Endothelial cell of umbilical vein (primary cell): Measurements from ENCODE around the gene ZNF331. TPM values are rescaled to one million over a fixed set of nuclear protein-coding genes. Genes with fewer than 3 reads are reported as not detected.
A peak's percentile ranks its signal among the peaks of the same experiment; 100 is the strongest.
"Not testable (repeated sequence)": the region's sequence is repeated elsewhere in the genome, so short reads cannot be mapped to it uniquely, and the experiment has no call there.

ENCODE experiments used
- BruUV-seq: library from RNA; stranded (reverse); fragments of 400-500 nt; replicated peaks from 2 replicates; lab custom pipeline; 2021; lab: Mats Ljungman, UMichigan
- CTCF ChIA-PET: fragments of 300-600, 350-600 bp; sonication (Branson Sonifier 250); formaldehyde crosslinking; loops from one replicate; lab custom pipeline; 2021; ENCODE audit warnings: antibody characterized with exemption, inconsistent platforms; lab: Charles Lee
- POLR2A ChIA-PET: fragments of 300-600, 350-600 bp; sonication (Branson Sonifier 250); formaldehyde crosslinking; loops from one replicate; lab custom pipeline; 2021; ENCODE audit warnings: antibody characterized with exemption, inconsistent platforms; lab: Charles Lee
- DNase-seq: peaks from one replicate; pipeline ENCODE4 v3.0.0-alpha.2; 2011; ENCODE audit warnings: low read depth, low spot score
- FAIRE-seq: peaks from 2 replicates; lab custom pipeline; 2011; peaks lifted over from hg19 to GRCh38; lab: Jason Lieb, UNC
- H2AFZ ChIP-seq: 2 replicates; pipeline ENCODE4 v1.6.0; 2012; ENCODE audit warnings: low read depth, low read length, control low read depth, inconsistent platforms
- H3K27ac ChIP-seq: 2 replicates; pipeline ENCODE4 v1.5.1; 2011; ENCODE audit warnings: low read depth, mild to moderate bottlenecking, control low read depth, low read length, moderate library complexity; ENCODE audit not compliant: insufficient read depth
- H3K27me3 ChIP-seq, 2 experiments: 2 replicates each; pipeline versions ENCODE4 v1.6.0 to v1.6.1; 2011; ENCODE audit warnings: low read length in 2 of 2, mixed read lengths in 1 of 2; ENCODE audit not compliant: control insufficient read depth in 2 of 2, insufficient read depth in 2 of 2
- H3K36me3 ChIP-seq, 2 experiments: 2 replicates in 1 of 2; 3 replicates in 1 of 2; pipeline ENCODE4 v1.5.1; 2011; ENCODE audit warnings: low read length in 2 of 2, mild to moderate bottlenecking in 1 of 2, moderate library complexity in 1 of 2; ENCODE audit not compliant: control insufficient read depth in 2 of 2, insufficient read depth in 2 of 2; ENCODE audit errors: extremely low read depth in 1 of 2
- H3K4me1 ChIP-seq: 3 replicates; pipeline ENCODE4 v1.5.1; 2011; ENCODE audit warnings: mild to moderate bottlenecking, low read length; ENCODE audit not compliant: control insufficient read depth, insufficient read depth; ENCODE audit errors: extremely low read depth
- H3K4me2 ChIP-seq: 2 replicates; pipeline ENCODE4 v1.6.1; 2011; ENCODE audit warnings: low read length, control low read depth, mixed read lengths; ENCODE audit not compliant: insufficient read depth
- H3K4me3 ChIP-seq, 3 experiments: fragments of 200-600 bp in 1 of 3; sonication (generic), shearing (Covaris generic) in 1 of 3; replicated peaks in 1 of 3; 2 replicates each; pipeline ENCODE4 v1.5.1; 2011 to 2016; ENCODE audit warnings: control low read depth in 3 of 3, low read length in 3 of 3, mild to moderate bottlenecking in 2 of 3, inconsistent platforms in 1 of 3, low read depth in 1 of 3, moderate library complexity in 1 of 3; ENCODE audit not compliant: insufficient read depth in 1 of 3
- H3K79me2 ChIP-seq: 2 replicates; pipeline ENCODE4 v1.6.0; 2012; ENCODE audit warnings: low read length, inconsistent platforms; ENCODE audit not compliant: control insufficient read depth, insufficient read depth
- H3K9ac ChIP-seq: replicated peaks from 2 replicates; pipeline ENCODE3; 2011; ENCODE audit warnings: low read length, control low read depth; ENCODE audit not compliant: insufficient read depth; ENCODE audit errors: extremely low read depth
- H3K9me1 ChIP-seq: replicated peaks from 3 replicates; pipeline ENCODE4 v1.6.0; 2011; ENCODE audit warnings: mild to moderate bottlenecking, low read length; ENCODE audit not compliant: control insufficient read depth, insufficient read depth; ENCODE audit errors: extremely low read depth
- H3K9me3 ChIP-seq: replicated peaks from 2 replicates; pipeline ENCODE4 v1.5.1; 2012; ENCODE audit warnings: low read length, inconsistent platforms; ENCODE audit not compliant: control insufficient read depth, insufficient read depth
- H4K20me1 ChIP-seq: replicated peaks from 2 replicates; pipeline ENCODE3; 2011; ENCODE audit warnings: mild to moderate bottlenecking, low read length; ENCODE audit not compliant: control insufficient read depth, insufficient read depth; ENCODE audit errors: extremely low read depth
- CTCF ChIP-seq, 2 donors: IDR thresholded peaks; 1 replicate in 1 of 2; 2 replicates in 1 of 2; pipeline ENCODE4 v1.5.1; 2011; ENCODE audit warnings: low read length in 2 of 2, mild to moderate bottlenecking in 2 of 2, moderate library complexity in 2 of 2, control low read depth in 1 of 2, inconsistent platforms in 1 of 2, low read depth in 1 of 2; ENCODE audit not compliant: insufficient read depth in 1 of 2; ENCODE audit errors: extremely low read depth in 1 of 2
- EZH2 ChIP-seq: IDR thresholded peaks from 2 replicates; pipeline ENCODE4 v1.6.1; 2012; ENCODE audit warnings: borderline replicate concordance, low read depth, mild to moderate bottlenecking, moderate library complexity, low read length, inconsistent platforms; ENCODE audit not compliant: severe bottlenecking
- FOS ChIP-seq: IDR thresholded peaks from 2 replicates; pipeline ENCODE4 v1.6.1; 2011; ENCODE audit warnings: mild to moderate bottlenecking, low read length, moderate library complexity, borderline replicate concordance; ENCODE audit not compliant: insufficient read depth
- GATA2 ChIP-seq: IDR thresholded peaks from 2 replicates; pipeline ENCODE4 v1.7.0; 2011; ENCODE audit warnings: low read depth, mild to moderate bottlenecking, moderate library complexity, mixed read lengths, low read length; ENCODE audit not compliant: insufficient read length, insufficient read depth
- JUN ChIP-seq: IDR thresholded peaks from 2 replicates; pipeline ENCODE4 v1.6.1; 2011; ENCODE audit warnings: borderline replicate concordance, low read depth; ENCODE audit not compliant: insufficient read length, insufficient read depth
- MAX ChIP-seq: IDR thresholded peaks from 2 replicates; pipeline ENCODE4 v1.6.1; 2011; ENCODE audit not compliant: insufficient read depth, insufficient read length
- MYC ChIP-seq: IDR thresholded peaks from one replicate; pipeline ENCODE4 v1.6.1; 2011; ENCODE audit warnings: mild to moderate bottlenecking, low read depth, low read length
- POLR2A ChIP-seq: IDR thresholded peaks from 2 replicates; pipeline ENCODE4 v1.6.1; 2012; ENCODE audit warnings: low read depth, mild to moderate bottlenecking, control low read depth, low read length
- POLR2AphosphoS5 ChIP-seq: IDR thresholded peaks from 2 replicates; pipeline ENCODE4 v1.6.1; 2012; ENCODE audit warnings: low read depth, mild to moderate bottlenecking, control low read depth, low read length, moderate library complexity; ENCODE audit not compliant: insufficient read depth
- dilution Hi-C: fragments of 300-500 bp; cut with MboI; formaldehyde crosslinking; loops from one replicate; pipeline ENCODE4 v1.15.0; 2019; ENCODE audit warnings: low sequenced_read_pairs; ENCODE audit not compliant: extremely low pct_ligation_motif_present
- intact Hi-C: fragments of 100-400 bp; cut with micrococcal nuclease; formaldehyde crosslinking; loops from one replicate; pipeline ENCODE4 v1.10.0; 2022
- polyA plus RNA-seq, 4 experiments: library from polyadenylated mRNA; depleted of rRNA in 3 of 4; stranded (reverse) in 3 of 4; unstranded in 1 of 4; fragments of >200 nt; gene quantifications; 2 replicates each; pipeline versions ENCODE4 v1.2.1 to v1.2.3, GENCODE V29; 2011 to 2012; ENCODE audit warnings: missing spikeins in 1 of 4
- total RNA-seq: library from RNA; stranded (reverse); gene quantifications from 2 replicates; pipeline ENCODE4 v1.2.3, GENCODE V29; 2021

The ZNF331 gene
- total and polyA plus RNA-seq, 2 donors (not counting 3 experiments of a cell fraction or from before 2014, with no cell fraction given), result 6.2 to 11.2 TPM

GRCh38 chr19:53504365-53504703 is 33.6 kb upstream of the ZNF331 start:
- POLR2A ChIA-PET, H3K9me3 ChIP-seq, H3K4me1 ChIP-seq, BruUV-seq, H3K79me2 ChIP-seq, H4K20me1 ChIP-seq, H3K9me1 ChIP-seq, dilution Hi-C loops, DNase-seq, H3K9ac ChIP-seq, H3K36me3 ChIP-seq, H2AFZ ChIP-seq, H3K27ac ChIP-seq, intact Hi-C loops, H3K4me2 ChIP-seq, H3K4me3 ChIP-seq, H3K27me3 ChIP-seq: not testable (repeated sequence)
- peak; percentile 83 for FAIRE-seq
- TF ChIP-seq CTCF (IDR thresholded peaks at IDR 0.05; ENCODE audit: extremely low read depth in 1 of 2, insufficient read depth in 1 of 2, low read depth in 1 of 2, low read length in 2 of 2), result peak in 1 of 2 donors; percentile 7
- CTCF ChIA-PET, result interaction anchor here (0.6 kb wide), 1 partner anchor 79 kb away, joined by 3 read pairs; no protein-coding TSS in a partner anchor

- FAIRE-seq, result no peak
- Histone ChIP-seq H3K9me1 (no peaks in the 10 kb centered on the region), H3K4me1 (no peaks in the 10 kb centered on the region), H3K4me2 (no peak overlapping the region), H3K79me2 (no peaks in the 10 kb centered on the region), H3K36me3 (no peaks in the 10 kb centered on the region), H4K20me1 (no peaks in the 10 kb centered on the region), H3K9ac (no peak overlapping the region), H3K4me3 (no peak overlapping the region), H3K27ac (no peak overlapping the region), H3K9me3 (no peaks in the 10 kb centered on the region), H3K27me3 (no peaks in the 10 kb centered on the region), H2AFZ (no peak overlapping the region)
- TF ChIP-seq EZH2 (no peak), POLR2AphosphoS5 (no peak), MAX (no peak), FOS (no peak), POLR2A (no peak), CTCF (IDR thresholded peaks at IDR 0.05; ENCODE audit: extremely low read depth in 1 of 2, insufficient read depth in 1 of 2, low read depth in 1 of 2, low read length in 2 of 2) (no peak), JUN (no peak), MYC (no peak), GATA2 (no peak)
- ChIA-PET POLR2A (no interaction called here), CTCF (no interaction called here)
- intact Hi-C loops, result no loop called here
- no peak for DNase-seq
- BruUV-seq, result no TSS peak
- dilution Hi-C loops, result no loop called here
Measured at GRCh38 chr19:53504885-53505284, 33.1 kb upstream of the ZNF331 start.
